Measurements from ENCODE around the gene DAD1. TPM values are rescaled to one million over a fixed set of nuclear protein-coding genes. Genes with fewer than 3 reads are reported as not detected.

The DAD1 gene
- total RNA-seq, 2 experiments from 2014 or later = 117 to 154 TPM

GRCh38 chr14:22630486-22630885, 41.5 kb upstream of the DAD1 start:
- Histone ChIP-seq H3K4me2 (ENCODE audit: low read length) (no peak overlapping the region), H3K9me3 (ENCODE audit: low read length) (no peaks in the 10 kb centered on the region), H3K36me3 (ENCODE audit: insufficient read depth, low read length) (no peaks in the 10 kb centered on the region), H2AFZ (ENCODE audit: low read length) (no peak overlapping the region), H3K4me3 (ENCODE audit: low read depth, low read length, poor library complexity, severe bottlenecking) (no peak overlapping the region), H3K27ac (ENCODE audit: low read depth, low read length, poor library complexity, severe bottlenecking) (no peak overlapping the region), H3K9me2 (ENCODE audit: insufficient read depth, low read length) (no peaks in the 10 kb centered on the region), H4K20me1 (ENCODE audit: insufficient read depth, low read length) (no peaks in the 10 kb centered on the region), H3K4me1 (ENCODE audit: insufficient read depth, low read length, poor library complexity, severe bottlenecking) (no peaks in the 10 kb centered on the region), H3K79me2 (ENCODE audit: insufficient read depth, low read depth, low read length) (no peaks in the 10 kb centered on the region)
- CTCF ChIA-PET (ENCODE audit: unreplicated experiment) = no interaction called here
- DNase-seq (ENCODE audit: low spot score) = no peak
- no TSS peak for BruUV-seq (replicated peaks)
- POLR2A ChIA-PET = interaction anchor here (0.7 to 1.0 kb wide), 2 partner anchors 263 to 367 kb away, joined by 3 to 4 read pairs; no protein-coding TSS in a partner anchor
- intact Hi-C loops (cut with micrococcal nuclease; ENCODE audit: unreplicated experiment) = no loop called here
- TF ChIP-seq EZH2phosphoT487 (IDR thresholded peaks at IDR 0.05; ENCODE audit: borderline replicate concordance, low read depth, low read length) (no peak), CTCF (conservative IDR thresholded peaks at IDR 0.05; ENCODE audit: low read length) (no peak)

- no peak overlapping the region for H3K4me3 ChIP-seq (ENCODE audit: low read depth, low read length, poor library complexity, severe bottlenecking)
- DNase-seq (ENCODE audit: low spot score) = no peak
- H3K9me2 ChIP-seq (ENCODE audit: insufficient read depth, low read length) = no peaks in the 10 kb centered on the region
- no peaks in the 10 kb centered on the region for H3K9me3 ChIP-seq (ENCODE audit: low read length)
- no TSS peak for BruUV-seq (replicated peaks)
- ChIA-PET CTCF (ENCODE audit: unreplicated experiment) (no interaction called here), POLR2A (interaction anchor here (0.7 to 1.0 kb wide), 2 partner anchors 264 to 366 kb away, joined by 3 to 4 read pairs; no protein-coding TSS in a partner anchor)
- H3K79me2 ChIP-seq (ENCODE audit: insufficient read depth, low read depth, low read length) = no peaks in the 10 kb centered on the region
- intact Hi-C loops (cut with micrococcal nuclease; ENCODE audit: unreplicated experiment) = no loop called here
- no peaks in the 10 kb centered on the region for H3K36me3 ChIP-seq (ENCODE audit: insufficient read depth, low read length)
- no peaks in the 10 kb centered on the region for H4K20me1 ChIP-seq (ENCODE audit: insufficient read depth, low read length)
- no peaks in the 10 kb centered on the region for H3K4me1 ChIP-seq (ENCODE audit: insufficient read depth, low read length, poor library complexity, severe bottlenecking)
- no peak overlapping the region for H2AFZ ChIP-seq (ENCODE audit: low read length)
- no peak overlapping the region for H3K27ac ChIP-seq (ENCODE audit: low read depth, low read length, poor library complexity, severe bottlenecking)
- TF ChIP-seq EZH2phosphoT487 (IDR thresholded peaks at IDR 0.05; ENCODE audit: borderline replicate concordance, low read depth, low read length) (no peak), CTCF (conservative IDR thresholded peaks at IDR 0.05; ENCODE audit: low read length) (no peak)
- no peak overlapping the region for H3K4me2 ChIP-seq (ENCODE audit: low read length)
Observed at GRCh38 chr14:22630066-22630465, 41.0 kb upstream of the DAD1 start.

- no peaks in the 10 kb centered on the region for H4K20me1 ChIP-seq (ENCODE audit: insufficient read depth, low read length)
- H2AFZ ChIP-seq (ENCODE audit: low read length) = no peak overlapping the region
- H3K27ac ChIP-seq (ENCODE audit: low read depth, low read length, poor library complexity, severe bottlenecking) = no peak overlapping the region
- ChIA-PET POLR2A (no interaction called here), CTCF (ENCODE audit: unreplicated experiment) (no interaction called here)
- H3K79me2 ChIP-seq (ENCODE audit: insufficient read depth, low read depth, low read length) = no peaks in the 10 kb centered on the region
- H3K9me3 ChIP-seq (ENCODE audit: low read length) = no peaks in the 10 kb centered on the region
- H3K4me1 ChIP-seq (ENCODE audit: insufficient read depth, low read length, poor library complexity, severe bottlenecking) = no peaks in the 10 kb centered on the region
- H3K4me2 ChIP-seq (ENCODE audit: low read length) = no peak overlapping the region
- TF ChIP-seq CTCF (conservative IDR thresholded peaks at IDR 0.05; ENCODE audit: low read length) (no peak), EZH2phosphoT487 (IDR thresholded peaks at IDR 0.05; ENCODE audit: borderline replicate concordance, low read depth, low read length) (no peak)
- no peak overlapping the region for H3K4me3 ChIP-seq (ENCODE audit: low read depth, low read length, poor library complexity, severe bottlenecking)
- H3K9me2 ChIP-seq (ENCODE audit: insufficient read depth, low read length) = no peaks in the 10 kb centered on the region
- BruUV-seq (replicated peaks) = no TSS peak
- no peak for DNase-seq (ENCODE audit: low spot score)
- intact Hi-C loops (cut with micrococcal nuclease; ENCODE audit: unreplicated experiment) = no loop called here
- no peaks in the 10 kb centered on the region for H3K36me3 ChIP-seq (ENCODE audit: insufficient read depth, low read length)
Observed at GRCh38 chr14:22629361-22629760, 40.3 kb upstream of the DAD1 start.

Measured in OCI-LY7 (cell line).